MM.1S (cell line): Measurements from ENCODE around the gene APBB3.

Source experiments
- EZH2 ChIP-seq: fragments of 300-600 bp; sonication (generic); optimal IDR thresholded peaks from 2 replicates; pipeline ENCODE3; 2017; ENCODE audit warnings: low read depth, mild to moderate bottlenecking, antibody characterized with exemption, low read length, mixed read lengths
- TF ChIP-seq, protein P1 (sequence below): fragments of 300-600 bp; sonication (generic); IDR thresholded peaks from 2 replicates; pipeline ENCODE4 v1.5.1; 2016; ENCODE audit warnings: antibody characterized with exemption, low read length, mixed read lengths

DNA sequence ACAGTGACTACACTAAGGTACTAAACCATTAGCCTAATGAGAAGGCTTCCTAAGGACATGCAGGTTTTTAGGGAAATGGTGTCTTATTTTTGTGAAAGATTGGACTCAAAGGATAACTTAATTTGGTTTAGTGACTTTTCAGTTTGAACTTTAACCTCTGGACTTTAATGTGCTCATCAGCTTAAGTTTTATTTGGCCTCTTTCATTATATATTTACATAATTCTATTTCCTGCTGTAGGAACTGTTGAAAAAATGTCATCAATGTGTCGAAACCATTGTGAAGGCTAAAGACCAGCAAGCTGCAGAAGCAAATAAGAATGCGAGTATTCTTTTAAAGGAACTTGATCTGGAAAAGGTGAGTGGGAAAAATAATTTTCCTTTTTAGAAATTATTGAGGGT is 51.3 kb downstream of the APBB3 start:
- TF ChIP-seq, protein P1, sequence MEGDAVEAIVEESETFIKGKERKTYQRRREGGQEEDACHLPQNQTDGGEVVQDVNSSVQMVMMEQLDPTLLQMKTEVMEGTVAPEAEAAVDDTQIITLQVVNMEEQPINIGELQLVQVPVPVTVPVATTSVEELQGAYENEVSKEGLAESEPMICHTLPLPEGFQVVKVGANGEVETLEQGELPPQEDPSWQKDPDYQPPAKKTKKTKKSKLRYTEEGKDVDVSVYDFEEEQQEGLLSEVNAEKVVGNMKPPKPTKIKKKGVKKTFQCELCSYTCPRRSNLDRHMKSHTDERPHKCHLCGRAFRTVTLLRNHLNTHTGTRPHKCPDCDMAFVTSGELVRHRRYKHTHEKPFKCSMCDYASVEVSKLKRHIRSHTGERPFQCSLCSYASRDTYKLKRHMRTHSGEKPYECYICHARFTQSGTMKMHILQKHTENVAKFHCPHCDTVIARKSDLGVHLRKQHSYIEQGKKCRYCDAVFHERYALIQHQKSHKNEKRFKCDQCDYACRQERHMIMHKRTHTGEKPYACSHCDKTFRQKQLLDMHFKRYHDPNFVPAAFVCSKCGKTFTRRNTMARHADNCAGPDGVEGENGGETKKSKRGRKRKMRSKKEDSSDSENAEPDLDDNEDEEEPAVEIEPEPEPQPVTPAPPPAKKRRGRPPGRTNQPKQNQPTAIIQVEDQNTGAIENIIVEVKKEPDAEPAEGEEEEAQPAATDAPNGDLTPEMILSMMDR: no peak
- no peak for TF ChIP-seq EZH2
